ENCODE results near the gene ATG4A.

ATG4A gene

GRCh38 chrX:108122748-108123147 lies 31.2 kb downstream of the ATG4A start:
- DNase-seq (ENCODE audit: low read depth in 4 of 4, low spot score in 1 of 4): no peak

DNA sequence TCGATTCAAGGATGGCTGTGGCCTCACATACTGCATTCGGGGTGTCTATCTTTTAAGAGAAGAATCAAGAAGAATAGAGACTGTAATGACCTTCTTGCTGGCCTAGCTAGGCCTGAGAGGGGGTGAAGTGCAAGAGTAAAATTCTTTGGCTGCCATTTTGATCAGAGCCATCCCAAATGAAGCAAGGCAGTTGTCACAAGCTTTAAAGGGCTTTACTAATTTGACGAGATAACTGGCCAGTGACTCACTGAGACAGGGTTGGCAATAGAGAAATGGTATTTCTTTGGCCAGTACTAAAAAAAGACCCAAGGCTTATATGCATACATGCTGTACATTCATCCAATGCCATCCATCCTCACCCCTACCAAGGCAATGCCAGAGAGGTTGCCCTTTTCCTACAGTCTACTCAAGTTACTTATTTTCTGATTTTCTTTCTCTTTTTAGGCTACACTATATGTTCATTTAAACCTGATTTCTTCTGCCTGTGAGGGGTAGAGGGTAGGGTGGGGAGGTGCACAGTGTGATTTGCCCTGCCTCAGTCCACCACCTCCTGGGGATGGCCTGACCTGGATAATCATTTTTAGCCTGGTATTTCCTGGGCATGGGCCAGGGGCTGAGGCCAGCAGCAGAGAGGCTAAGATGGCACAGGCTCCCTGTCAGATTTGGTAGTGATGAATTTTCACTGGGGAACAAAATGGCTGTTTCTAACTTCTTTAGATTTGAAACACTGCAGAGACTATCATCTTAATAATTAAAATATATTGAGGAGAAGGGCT lies 32.2 kb downstream of the ATG4A start:
- no peak for DNase-seq (ENCODE audit: low read depth in 4 of 4, low spot score in 1 of 4)

- no peak for DNase-seq (ENCODE audit: low read depth in 4 of 4, low spot score in 1 of 4)
These were observed 35.1 kb downstream of the ATG4A start for GRCh38 chrX:108126661-108127060.

DNA sequence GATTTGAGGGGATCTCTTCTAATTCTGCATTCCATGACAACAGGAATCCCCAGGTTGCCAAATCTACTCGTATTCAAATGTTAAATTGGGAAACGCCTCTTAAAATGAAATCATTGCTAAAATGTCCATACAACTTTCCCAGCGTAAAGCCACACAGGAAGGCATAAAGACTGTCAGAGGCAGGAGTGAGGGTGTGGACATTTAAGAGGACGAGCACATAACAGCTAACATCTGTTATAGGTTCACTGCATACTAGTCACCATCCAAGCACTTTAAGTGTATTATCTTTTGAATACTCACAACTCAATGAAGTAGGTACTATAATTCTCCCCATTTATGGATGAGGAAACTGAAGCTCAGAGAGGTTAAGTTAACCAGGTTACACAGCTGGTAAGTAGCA lies 35.6 kb downstream of the ATG4A start:
- DNase-seq (ENCODE audit: low read depth in 4 of 4, low spot score in 1 of 4): no peak

DNA sequence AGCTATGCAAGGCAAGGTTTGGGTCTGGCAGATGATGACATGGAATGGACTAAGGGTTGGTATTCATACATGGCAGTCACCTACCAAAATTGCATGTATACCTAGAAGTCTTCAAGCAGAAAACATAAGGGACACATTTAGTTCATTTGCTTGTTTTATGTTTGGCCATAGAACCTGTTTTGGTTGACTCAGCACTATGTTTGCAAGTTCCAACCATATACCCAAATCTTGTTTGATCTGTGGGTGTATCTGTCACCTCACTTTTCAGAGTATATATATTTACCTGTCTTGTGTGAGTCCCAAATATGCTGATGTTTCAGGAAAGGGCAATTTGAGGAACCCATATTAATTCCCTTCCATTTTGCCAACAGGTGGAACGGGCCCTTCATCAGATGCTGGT lies 39.3 kb downstream of the ATG4A start:
- no peak for DNase-seq (ENCODE audit: low read depth in 4 of 4, low spot score in 1 of 4)

GRCh38 chrX:108131471-108131870 lies 39.9 kb downstream of the ATG4A start:
- no peak for DNase-seq (ENCODE audit: low read depth in 4 of 4, low spot score in 1 of 4)

DNA sequence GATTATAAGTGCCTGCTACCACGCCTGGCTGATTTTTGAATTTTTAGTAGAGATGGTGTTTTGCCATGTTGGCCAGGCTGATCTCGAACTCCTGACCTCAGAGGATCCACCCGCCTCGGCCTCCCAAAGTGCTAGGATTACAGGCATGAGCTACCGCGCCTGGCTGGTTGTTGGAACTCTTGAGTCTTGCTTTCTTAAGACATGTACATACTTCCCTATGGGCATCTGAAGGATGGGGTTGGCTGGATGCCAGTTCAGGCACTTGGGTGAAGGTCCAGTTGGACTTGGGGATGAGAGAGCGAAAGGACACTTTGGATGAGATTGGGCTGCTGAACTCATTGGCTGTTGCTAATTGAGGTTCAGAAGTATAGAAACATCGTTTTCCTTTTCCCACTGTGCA lies 40.5 kb downstream of the ATG4A start:
- DNase-seq (ENCODE audit: low read depth in 4 of 4, low spot score in 1 of 4): no peak

DNA sequence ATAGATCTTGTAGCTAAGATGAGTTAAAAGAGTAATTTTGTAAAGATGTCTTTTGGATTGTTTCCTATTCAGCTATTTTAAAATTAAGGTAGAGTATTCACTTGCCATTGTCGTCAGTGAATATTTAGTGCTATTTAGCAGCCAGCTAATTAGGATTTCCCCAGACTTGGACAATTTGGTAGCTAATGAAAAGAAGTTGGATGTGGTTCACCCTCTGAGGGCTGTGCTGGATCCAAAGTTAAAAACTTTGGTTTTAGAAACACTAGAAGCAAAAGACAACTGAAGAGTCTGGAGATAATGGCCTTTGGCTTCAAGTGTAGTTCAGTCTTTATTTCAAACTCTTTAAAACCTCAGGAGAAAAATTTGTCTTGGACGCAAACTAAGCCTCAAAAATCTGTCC lies 41.3 kb downstream of the ATG4A start:
- no peak for DNase-seq (ENCODE audit: low read depth in 4 of 4, low spot score in 1 of 4)

- no peak for DNase-seq (ENCODE audit: low read depth in 4 of 4, low spot score in 1 of 4)
These were observed 43.1 kb downstream of the ATG4A start for GRCh38 chrX:108134724-108135123.

DNA sequence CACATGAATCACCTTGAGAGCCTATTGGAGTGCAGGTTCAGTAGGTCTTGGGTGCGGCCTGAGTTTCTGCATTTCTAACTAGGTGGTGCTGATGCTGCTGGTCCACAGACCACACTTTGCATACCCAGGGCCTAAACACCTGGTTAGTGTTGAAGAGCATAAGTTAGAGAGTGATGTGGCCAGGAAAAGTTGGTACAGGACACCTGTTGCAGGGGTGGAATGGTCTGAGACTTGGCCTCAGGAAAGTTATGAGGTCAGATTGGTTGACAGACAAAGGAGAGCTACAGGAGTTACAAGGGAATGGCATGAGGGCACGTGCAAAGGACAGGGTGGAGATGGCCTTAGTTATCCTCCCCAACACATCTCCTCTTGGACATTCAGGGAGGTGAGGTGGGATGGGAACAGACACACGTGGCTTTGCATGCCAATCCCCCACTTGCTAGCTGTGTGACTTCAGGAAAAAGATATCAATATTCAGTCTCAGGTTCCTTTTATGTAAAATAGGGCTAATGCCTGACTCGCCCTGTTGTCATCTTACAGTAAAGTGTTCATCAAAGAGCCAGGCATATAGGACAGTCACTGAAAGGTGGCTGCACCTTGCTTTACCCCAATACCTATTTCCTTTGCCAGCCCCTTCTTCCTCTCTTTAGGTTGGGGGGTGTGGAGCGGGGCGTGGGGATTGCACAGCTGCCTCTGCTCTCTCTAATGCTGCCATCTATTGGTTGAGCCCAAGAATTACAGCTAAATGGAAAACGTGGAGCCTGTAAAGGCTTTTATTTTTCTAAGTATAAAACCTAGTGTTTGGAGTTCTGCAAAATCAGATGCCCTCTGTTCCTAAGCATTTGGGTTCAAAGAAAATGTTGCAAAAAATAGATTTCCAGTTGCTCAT lies 47.5 kb downstream of the ATG4A start:
- no peak for DNase-seq (ENCODE audit: low read depth in 4 of 4, low spot score in 1 of 4)

GRCh38 chrX:108148524-108148923 lies 56.9 kb downstream of the ATG4A start:
- DNase-seq (ENCODE audit: low read depth in 4 of 4, low spot score in 1 of 4): no peak

- DNase-seq (ENCODE audit: low read depth in 4 of 4, low spot score in 1 of 4): no peak
These were observed 64.5 kb downstream of the ATG4A start for GRCh38 chrX:108156082-108156481.

DNA sequence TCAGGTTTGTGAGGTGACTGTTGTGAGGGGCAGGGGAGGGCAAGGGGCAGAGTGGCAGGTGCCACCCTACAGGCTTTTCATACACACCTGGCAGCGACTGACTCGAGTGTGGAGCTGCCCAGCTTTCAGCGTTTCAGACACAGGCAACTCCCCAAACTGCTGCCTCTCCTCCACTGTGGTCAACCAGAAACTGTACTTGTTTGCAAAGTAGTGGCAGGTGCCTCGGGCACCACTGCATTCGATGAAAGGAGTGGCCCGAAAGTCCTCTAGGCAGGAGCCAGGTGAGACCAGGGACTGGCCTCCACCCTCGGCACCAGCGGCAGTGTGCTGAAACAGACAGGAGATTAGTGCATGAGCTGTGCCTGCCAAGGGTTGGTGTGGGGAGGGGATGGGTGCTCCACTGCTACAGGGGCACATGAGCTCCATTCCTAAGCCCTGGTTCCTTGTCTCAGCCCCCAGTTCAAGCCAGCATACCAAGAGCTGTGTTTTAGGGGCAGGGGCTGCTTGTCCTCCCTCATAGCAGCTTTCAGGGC lies 65.4 kb downstream of the ATG4A start:
- no peak for DNase-seq (ENCODE audit: low read depth in 4 of 4, low spot score in 1 of 4)

- no peak for DNase-seq (ENCODE audit: low read depth in 4 of 4, low spot score in 1 of 4)
These were observed 66.0 kb downstream of the ATG4A start for GRCh38 chrX:108157628-108158027.

DNA sequence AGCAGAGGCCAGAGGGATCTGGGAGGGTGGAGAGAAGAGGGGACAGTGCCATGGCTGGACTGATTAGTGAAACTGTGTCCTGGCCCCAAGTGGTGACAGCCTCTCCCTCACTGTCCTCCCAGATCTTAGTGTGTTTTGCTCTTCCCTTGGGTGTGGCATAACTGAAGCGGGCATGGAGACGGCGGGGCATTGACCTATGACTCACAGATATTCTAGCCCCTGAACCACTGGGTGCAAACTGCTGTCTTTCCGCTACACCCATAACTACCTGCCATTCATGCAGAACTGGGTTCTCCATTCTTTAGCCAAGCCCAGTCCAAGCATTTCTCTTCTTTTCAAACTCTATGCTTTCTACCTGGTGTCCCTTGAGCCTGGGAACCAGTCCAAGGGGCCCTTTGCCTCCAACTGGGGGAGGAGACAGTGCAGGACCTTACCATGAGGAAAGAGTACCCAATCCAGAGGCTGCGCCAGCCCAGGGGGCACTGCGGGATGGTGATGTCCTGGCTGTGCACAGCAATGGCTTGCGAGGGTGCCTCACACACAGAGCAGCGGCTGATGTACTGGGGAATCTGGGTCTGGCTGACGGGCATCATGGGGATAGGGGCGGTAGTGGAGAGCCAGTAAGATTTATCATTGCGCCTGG lies 67.6 kb downstream of the ATG4A start:
- no peak for DNase-seq (ENCODE audit: low read depth in 4 of 4, low spot score in 1 of 4)

- no peak for DNase-seq (ENCODE audit: low read depth in 4 of 4, low spot score in 1 of 4)
These were observed 68.7 kb downstream of the ATG4A start for GRCh38 chrX:108160309-108160708.

- DNase-seq (ENCODE audit: low read depth in 4 of 4, low spot score in 1 of 4): no peak
These were observed 70.7 kb downstream of the ATG4A start for GRCh38 chrX:108162265-108162664.

DNA sequence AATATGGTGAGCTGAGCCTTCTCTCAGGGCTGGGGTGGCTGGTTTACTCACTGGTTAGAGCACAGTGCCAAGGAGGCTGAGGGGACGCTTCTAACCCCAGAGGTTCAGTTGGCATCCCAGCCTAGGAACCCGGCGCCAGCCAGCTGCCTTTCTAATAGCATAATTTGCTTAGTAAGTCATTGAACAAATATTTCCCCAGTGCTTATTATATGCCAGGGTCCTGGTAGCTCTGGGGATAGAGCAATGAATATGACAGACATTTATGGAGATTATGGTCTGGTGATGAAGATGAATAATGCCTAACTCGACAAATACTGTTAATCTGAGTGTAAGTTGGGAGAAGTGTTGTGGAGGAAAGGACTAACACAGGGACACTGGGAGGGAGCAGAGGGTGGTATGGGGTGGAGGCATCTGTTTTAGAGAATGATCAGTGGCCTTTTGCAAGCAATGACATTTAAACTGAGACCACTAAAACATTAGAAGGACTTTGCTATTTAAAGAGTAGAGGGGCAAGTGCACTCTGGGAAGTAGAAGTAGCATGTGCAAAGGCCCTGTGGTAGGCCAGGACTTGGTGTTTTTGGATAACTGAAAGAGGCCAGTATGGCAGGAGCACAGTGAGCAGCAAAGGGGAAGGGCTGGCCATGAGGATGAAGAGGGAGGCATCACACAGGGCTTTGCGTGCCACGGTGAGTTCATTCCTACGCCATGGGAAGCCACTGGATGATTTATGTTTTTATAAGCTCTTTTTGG lies 71.9 kb downstream of the ATG4A start:
- DNase-seq (ENCODE audit: low read depth in 4 of 4, low spot score in 1 of 4): no peak

- DNase-seq (ENCODE audit: low read depth in 4 of 4, low spot score in 1 of 4): no peak
These were observed 74.0 kb downstream of the ATG4A start for GRCh38 chrX:108165383-108166111.

DNA sequence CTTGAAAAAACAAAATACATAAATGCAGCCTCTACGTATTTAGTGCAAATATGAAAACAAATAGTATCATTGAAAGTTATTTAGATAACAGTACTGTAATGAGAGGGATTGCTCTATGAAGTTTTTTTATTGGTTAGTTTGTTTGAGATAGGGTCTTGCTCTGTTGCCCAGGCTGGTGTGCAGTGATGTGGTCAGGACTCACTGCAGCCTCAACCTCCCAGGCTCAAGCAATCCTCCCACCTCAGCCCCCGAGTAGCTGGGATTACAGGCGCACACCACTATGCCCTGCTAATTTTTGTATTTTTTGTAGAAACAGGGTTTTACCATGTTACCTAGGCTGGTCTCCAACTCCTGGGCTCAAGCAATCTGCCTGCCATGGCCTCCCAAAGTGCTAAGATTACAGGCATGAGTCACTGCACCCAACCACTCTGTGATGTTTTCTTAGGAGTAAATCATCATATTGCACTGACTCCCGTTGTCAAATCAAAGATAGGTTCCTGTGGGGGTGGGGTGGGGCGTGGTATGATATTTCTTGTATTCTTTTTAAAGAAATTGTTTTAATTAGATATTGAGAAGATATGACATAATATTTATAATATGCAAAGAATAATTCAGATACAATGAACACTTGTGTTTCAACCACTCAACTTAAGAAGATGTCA lies 75.8 kb downstream of the ATG4A start:
- no peak for DNase-seq (ENCODE audit: low read depth in 4 of 4, low spot score in 1 of 4)
